ENCODE data around the gene KDM5B.

Gene KDM5B

GRCh38 chr1:202711949-202712635, 96.1 kb downstream of the KDM5B start:
- no peak for DNase-seq

GRCh38 chr1:202710070-202711045, 97.9 kb downstream of the KDM5B start, which contains the start of gene SYT2:
TSS of gene SYT2 (minus strand) at chr1:202710454. CDS start at chr1:202605772, 104,682 bp downstream.
- no peak for DNase-seq

GRCh38 chr1:202709276-202710041, 98.8 kb downstream of the KDM5B start:
- no peak for DNase-seq

GRCh38 chr1:202708456-202709275, 99.6 kb downstream of the KDM5B start:
- no peak for DNase-seq

- no peak for DNase-seq
Measured at GRCh38 chr1:202706851-202707250, 101.4 kb downstream of the KDM5B start.

GRCh38 chr1:202704601-202705000, 103.6 kb downstream of the KDM5B start:
- no peak for DNase-seq

GRCh38 chr1:202703191-202703590, 105.0 kb downstream of the KDM5B start:
- no peak for DNase-seq

GRCh38 chr1:202702088-202702487, 106.1 kb downstream of the KDM5B start:
- DNase-seq: no peak

- DNase-seq: no peak
Measured at GRCh38 chr1:202701200-202701599, 107.0 kb downstream of the KDM5B start.

GRCh38 chr1:202700061-202700460, 108.2 kb downstream of the KDM5B start:
- no peak for DNase-seq

- no peak for DNase-seq
Measured at GRCh38 chr1:202698276-202698675, 109.9 kb downstream of the KDM5B start.

- no peak for DNase-seq
Measured at GRCh38 chr1:202697038-202697437, 111.2 kb downstream of the KDM5B start.

GRCh38 chr1:202694314-202694713, 113.9 kb downstream of the KDM5B start:
- DNase-seq: no peak

GRCh38 chr1:202692959-202693555, 115.2 kb downstream of the KDM5B start:
- DNase-seq: peak; percentile 60

GRCh38 chr1:202691816-202692215, 116.4 kb downstream of the KDM5B start:
- no peak for DNase-seq

- no peak for DNase-seq
Measured at GRCh38 chr1:202689493-202690342, 118.5 kb downstream of the KDM5B start.

GRCh38 chr1:202689082-202689481, 119.1 kb downstream of the KDM5B start:
- DNase-seq: no peak

- no peak for DNase-seq
Measured at GRCh38 chr1:202688401-202688800, 119.8 kb downstream of the KDM5B start.

GRCh38 chr1:202687798-202688197, 120.4 kb downstream of the KDM5B start:
- no peak for DNase-seq

- DNase-seq: no peak
Measured at GRCh38 chr1:202687370-202687769, 120.9 kb downstream of the KDM5B start.

- DNase-seq: no peak
Measured at GRCh38 chr1:202685641-202686040, 122.6 kb downstream of the KDM5B start.

Measured in activated T-cell treated with anti-CD3 and anti-CD28 coated beads, Interleukin-2, amount 50 U/mL, for 1 hour (primary cell).